ENCODE results near the gene THSD4.

Gene THSD4

DNA sequence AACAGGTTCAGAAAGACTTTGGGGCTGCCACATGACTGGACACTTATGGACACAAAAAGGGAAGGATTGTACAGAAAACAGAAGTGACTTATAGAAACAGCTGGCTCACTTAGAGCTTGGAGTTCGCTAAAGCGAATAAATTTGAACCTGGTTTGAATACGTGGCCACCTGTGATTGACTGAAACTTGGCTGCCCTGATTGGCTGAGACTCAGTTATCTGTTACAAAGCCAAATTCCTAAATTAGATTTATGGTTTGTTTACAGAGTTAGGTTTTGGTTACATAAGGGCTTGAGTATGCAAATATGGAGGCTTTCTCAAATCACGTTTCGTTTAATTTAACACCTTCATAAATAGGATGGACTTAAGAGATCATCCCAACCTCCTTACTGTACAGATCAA, 270.2 kb downstream of the THSD4 start:
- TF ChIP-seq SPI1 (IDR thresholded peaks at IDR 0.05; ENCODE audit: borderline replicate concordance, low read depth) (no peak), REST (IDR thresholded peaks at IDR 0.05; ENCODE audit: insufficient replicate concordance, low read depth) (no peak), GABPA (IDR thresholded peaks at IDR 0.05; ENCODE audit: low read depth) (no peak), CTCF (IDR thresholded peaks at IDR 0.05; ENCODE audit: insufficient read depth, low read length) (no peak), POLR2AphosphoS5 (IDR thresholded peaks at IDR 0.05; ENCODE audit: low read depth) (no peak)
- no peak overlapping the region for H3K4me3 ChIP-seq (replicated peaks; ENCODE audit: insufficient read depth, low read length)
- H3K27me3 ChIP-seq (ENCODE audit: insufficient read depth, poor library complexity, severe bottlenecking) = peaks cover 5% of the 10 kb centered on the region
- no peak for DNase-seq (ENCODE audit: low read depth in 1 of 2, low spot score in 1 of 2)
- no peak overlapping the region for H3K27ac ChIP-seq (replicated peaks)

DNA sequence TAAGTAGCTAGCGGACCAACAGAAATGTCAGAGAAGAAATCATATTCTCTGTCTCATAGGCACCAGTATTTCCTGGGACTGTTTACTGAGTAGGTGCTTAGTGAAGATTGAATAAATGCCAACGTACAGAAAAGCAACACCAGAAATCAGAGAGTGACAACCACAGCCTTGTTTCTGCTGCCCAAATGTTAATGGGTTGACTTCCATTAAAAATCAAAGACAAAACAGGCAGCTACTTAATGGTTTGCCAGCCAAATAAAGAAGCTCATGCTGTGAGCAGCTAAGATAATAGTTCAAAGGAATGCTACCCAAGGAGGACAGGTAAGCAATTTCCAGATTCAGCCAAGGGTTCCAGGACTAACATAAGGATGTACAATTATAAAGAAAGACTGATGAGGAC, 270.7 kb downstream of the THSD4 start:
- peaks cover 4% of the 10 kb centered on the region for H3K27me3 ChIP-seq (ENCODE audit: insufficient read depth, poor library complexity, severe bottlenecking)
- H3K4me3 ChIP-seq (replicated peaks; ENCODE audit: insufficient read depth, low read length) = no peak overlapping the region
- no peak overlapping the region for H3K27ac ChIP-seq (replicated peaks)
- TF ChIP-seq POLR2AphosphoS5 (IDR thresholded peaks at IDR 0.05; ENCODE audit: low read depth) (no peak), CTCF (IDR thresholded peaks at IDR 0.05; ENCODE audit: insufficient read depth, low read length) (no peak), REST (IDR thresholded peaks at IDR 0.05; ENCODE audit: insufficient replicate concordance, low read depth) (no peak), SPI1 (IDR thresholded peaks at IDR 0.05; ENCODE audit: borderline replicate concordance, low read depth) (no peak), GABPA (IDR thresholded peaks at IDR 0.05; ENCODE audit: low read depth) (no peak)
- DNase-seq (ENCODE audit: low read depth in 1 of 2, low spot score in 1 of 2) = no peak

DNA sequence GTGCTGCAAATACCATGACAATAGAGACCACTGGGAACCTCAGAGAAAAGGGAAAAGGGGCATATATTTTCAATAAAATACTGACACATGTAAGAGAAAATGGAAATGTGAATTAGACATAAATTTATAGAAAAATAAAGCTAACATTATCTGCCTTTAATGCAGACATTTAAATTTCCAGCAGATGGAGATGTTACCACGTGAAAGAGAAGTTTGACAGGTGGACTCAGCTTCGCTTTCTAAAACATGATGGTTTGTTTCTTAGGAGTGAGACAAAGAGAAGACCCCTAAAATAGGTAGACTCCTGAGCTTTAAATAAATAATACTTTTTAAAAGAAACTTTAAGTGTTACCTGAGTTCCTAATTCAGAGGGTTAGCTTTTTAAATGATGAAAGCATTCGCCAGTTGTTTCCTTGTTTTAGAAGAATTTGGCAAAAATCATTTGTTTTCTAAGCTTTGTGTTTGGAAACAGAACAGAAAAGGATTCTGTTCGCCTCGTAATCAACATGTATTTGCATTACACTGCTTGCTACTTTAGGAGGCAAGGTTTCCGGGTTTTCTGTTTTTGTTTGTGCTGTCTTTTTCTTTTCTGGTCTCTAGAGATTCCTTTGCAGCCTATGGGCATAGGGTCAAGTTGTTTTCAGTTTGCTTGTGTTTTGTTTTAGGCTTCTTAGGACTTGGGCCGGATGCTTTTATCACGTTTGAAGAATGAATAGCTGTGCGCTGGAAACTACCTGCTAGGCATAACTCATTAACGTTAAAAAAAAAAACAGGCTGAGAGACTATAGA, 271.4 kb downstream of the THSD4 start:
- no peak for DNase-seq (ENCODE audit: low read depth in 1 of 2, low spot score in 1 of 2)
- H3K4me3 ChIP-seq (replicated peaks; ENCODE audit: insufficient read depth, low read length) = no peak overlapping the region
- H3K27me3 ChIP-seq (ENCODE audit: insufficient read depth, poor library complexity, severe bottlenecking) = peaks cover 2% of the 10 kb centered on the region
- TF ChIP-seq SPI1 (IDR thresholded peaks at IDR 0.05; ENCODE audit: borderline replicate concordance, low read depth) = no peak
- TF ChIP-seq REST (IDR thresholded peaks at IDR 0.05; ENCODE audit: insufficient replicate concordance, low read depth) = no peak
- TF ChIP-seq CTCF (IDR thresholded peaks at IDR 0.05; ENCODE audit: insufficient read depth, low read length) = no peak
- TF ChIP-seq GABPA (IDR thresholded peaks at IDR 0.05; ENCODE audit: low read depth) = no peak
- TF ChIP-seq POLR2AphosphoS5 (IDR thresholded peaks at IDR 0.05; ENCODE audit: low read depth) = no peak
- H3K27ac ChIP-seq (replicated peaks) = no peak overlapping the region

Data from HL-60 (cell line).